GM12872 (cell line): ENCODE data around the gene GNAO1.

Source experiments
- TF ChIP-seq, protein P1 (sequence below): IDR thresholded peaks from 3 replicates; pipeline ENCODE4 v1.5.1; 2011; ENCODE audit warnings: low read depth, mild to moderate bottlenecking, low read length, moderate library complexity; ENCODE audit not compliant: insufficient read depth

The GNAO1 gene

DNA sequence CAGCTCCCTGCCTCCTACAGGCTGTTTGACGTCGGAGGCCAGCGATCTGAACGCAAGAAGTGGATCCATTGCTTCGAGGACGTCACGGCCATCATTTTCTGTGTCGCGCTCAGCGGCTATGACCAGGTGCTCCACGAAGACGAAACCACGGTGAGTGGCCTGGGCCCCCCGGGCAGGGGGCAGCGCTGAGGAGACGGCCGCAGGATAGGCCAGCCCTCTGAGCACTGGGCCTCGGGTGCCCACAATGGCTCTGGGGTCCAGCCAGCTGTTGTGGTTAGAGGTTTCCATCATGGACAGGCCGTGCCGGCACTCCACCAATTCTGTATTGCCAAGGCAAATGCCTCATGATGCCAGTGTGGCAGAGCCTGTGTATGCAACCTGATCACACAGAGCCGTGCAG is 145.4 kb downstream of the GNAO1 start:
- TF ChIP-seq, protein P1, sequence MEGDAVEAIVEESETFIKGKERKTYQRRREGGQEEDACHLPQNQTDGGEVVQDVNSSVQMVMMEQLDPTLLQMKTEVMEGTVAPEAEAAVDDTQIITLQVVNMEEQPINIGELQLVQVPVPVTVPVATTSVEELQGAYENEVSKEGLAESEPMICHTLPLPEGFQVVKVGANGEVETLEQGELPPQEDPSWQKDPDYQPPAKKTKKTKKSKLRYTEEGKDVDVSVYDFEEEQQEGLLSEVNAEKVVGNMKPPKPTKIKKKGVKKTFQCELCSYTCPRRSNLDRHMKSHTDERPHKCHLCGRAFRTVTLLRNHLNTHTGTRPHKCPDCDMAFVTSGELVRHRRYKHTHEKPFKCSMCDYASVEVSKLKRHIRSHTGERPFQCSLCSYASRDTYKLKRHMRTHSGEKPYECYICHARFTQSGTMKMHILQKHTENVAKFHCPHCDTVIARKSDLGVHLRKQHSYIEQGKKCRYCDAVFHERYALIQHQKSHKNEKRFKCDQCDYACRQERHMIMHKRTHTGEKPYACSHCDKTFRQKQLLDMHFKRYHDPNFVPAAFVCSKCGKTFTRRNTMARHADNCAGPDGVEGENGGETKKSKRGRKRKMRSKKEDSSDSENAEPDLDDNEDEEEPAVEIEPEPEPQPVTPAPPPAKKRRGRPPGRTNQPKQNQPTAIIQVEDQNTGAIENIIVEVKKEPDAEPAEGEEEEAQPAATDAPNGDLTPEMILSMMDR = no peak

DNA sequence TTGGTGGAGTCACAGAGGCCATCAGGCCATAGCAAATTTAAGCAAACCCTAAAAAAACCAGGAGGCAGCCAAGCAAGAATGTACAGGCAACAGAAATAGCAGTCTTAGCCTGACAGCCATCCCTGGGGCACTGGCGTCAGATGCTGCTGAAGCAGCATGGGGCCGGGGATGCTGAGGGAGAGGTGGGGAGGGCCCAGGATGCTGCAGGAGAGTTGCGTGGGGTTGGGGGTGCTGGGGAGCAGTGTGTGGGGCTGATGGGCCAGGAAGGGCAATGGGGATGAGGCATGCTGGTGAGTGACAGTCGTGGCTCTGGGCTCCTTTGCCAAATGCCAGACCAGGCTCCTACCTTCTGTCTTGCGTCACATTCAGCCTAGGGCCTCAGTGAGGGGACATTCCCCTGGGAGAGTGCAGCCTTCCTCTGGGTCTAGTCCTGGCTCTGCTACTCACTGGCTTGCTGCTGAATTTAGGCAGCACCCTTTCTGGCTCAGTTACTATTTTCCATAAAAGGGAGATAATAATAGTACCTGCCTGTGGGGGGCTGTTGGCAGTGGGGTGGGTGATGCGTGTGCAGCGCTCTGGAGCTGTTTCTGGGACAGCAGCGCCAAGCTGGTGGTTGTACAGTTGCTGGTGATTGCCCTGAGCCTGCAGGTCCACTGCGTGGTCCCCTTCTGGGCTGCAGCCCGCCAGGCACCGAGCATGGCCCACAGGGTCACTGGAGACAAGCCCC is 146.0 kb downstream of the GNAO1 start:
- TF ChIP-seq, protein P1 = no peak

DNA sequence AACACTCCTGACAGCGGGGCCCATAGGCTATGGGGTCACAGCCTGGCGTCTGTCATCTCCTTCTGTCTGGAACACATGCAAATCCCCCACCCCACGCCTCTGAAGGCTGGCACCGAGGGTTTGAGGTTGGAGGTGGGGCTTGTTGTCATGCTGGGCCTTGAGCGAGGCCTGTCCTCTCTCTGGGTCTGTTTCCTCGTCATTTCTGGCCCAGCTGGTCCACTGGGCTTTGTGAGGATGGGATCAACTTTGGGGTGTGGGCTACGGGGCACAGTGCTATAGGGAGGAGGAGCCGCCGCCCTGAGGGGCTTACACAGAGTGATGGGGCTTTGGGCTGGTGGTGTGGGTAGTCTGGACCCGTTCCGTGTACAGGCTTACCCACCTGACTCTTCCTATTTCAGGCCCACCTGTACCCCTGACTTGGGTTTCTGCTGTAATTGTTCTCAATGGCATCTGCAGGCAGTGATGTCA is 146.6 kb downstream of the GNAO1 start:
- TF ChIP-seq, protein P1 = no peak

DNA sequence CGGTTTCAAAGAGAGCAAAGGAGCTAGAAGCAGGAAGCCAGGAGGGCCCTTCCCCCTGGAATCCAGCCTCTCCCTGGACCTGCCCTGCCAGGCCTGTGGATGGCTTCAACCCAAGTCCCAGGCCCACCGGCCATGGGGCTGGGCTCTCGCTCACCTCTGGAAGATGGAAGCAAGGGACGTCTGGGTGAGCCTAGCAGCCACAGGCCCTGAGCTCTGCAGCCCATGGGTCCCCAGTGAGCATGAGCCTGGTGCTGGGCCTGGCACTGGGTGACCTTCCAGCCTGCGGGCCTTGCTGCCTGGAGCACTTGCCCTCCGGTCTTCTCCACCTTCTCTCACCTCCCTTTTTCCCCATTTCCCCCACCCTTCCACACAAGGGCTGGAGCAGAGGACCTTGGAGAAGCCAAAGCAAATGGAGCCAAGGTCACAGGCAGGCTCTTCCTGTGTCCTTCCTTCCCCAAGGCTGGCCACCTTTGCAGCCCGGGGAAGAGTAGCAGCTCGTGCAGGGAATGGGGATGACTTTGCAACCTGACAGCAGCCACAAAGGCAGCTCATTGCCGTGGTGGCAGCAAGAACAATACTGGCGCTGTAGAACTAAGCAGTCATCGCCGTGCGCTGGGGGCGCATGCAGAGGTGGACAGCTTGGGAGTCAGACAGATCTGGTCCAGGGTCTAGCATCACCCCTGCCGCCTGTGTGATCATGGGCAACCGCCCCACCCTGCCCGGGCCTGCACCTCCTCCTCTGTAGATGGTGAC is 147.5 kb downstream of the GNAO1 start:
- TF ChIP-seq, protein P1 = no peak

DNA sequence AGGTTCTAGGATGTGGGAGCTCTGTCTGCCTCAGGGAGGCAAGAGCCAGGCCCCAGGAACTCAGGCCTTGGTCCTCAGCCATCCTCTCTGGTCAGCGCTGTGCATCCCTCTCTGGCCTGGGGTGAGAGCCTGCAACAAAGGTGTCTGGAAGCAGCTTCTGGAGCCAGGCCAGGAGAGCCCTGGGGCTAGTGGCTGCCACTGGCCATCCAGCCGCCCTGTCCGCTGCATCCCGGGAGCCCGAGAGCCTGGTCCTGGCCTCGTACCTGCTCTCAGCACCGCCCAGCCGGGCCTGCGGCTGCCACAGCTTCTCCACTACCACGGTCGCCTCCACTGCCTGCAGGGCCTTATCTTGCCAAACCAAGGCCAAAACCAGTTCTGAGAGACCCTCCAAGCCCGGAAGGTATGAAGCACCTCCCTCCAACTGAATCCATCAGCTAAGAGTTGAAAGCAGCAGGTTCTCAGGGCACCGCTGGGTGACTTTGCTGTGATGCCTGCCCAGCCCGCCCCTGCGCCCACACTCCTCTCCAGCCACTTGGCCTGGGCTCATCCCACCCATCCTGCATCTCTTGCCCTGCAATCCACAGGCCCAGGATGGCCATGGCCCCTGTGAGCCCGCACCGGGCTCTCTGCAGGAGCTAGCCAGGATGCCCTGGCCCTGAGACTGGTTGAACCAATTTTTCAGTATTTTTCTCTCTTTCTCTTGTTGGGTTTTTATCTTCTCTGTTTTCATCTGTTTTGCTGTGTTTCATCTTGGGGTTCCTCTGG is 148.3 kb downstream of the GNAO1 start:
- TF ChIP-seq, protein P1 = no peak

DNA sequence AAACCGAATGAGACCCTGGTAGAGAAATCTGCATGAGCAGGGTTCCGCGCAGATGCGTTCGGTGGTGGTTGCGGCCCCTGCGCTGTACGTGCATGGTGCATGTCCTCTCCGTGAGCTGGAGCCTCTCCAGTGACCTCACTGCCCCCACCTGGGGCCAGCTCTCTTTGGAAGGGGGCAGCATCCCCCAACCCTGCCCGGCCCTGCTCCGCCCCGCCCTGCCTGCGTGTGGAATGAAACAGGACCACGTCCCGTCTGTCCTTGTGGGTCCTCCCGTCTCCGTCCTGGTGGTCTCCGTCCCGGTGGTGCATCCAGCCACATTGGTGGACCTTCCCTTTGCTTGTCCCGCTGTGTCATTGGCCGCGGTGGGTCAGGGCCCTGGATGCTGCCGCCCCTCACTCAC is 149.1 kb downstream of the GNAO1 start:
- TF ChIP-seq, protein P1 = no peak

DNA sequence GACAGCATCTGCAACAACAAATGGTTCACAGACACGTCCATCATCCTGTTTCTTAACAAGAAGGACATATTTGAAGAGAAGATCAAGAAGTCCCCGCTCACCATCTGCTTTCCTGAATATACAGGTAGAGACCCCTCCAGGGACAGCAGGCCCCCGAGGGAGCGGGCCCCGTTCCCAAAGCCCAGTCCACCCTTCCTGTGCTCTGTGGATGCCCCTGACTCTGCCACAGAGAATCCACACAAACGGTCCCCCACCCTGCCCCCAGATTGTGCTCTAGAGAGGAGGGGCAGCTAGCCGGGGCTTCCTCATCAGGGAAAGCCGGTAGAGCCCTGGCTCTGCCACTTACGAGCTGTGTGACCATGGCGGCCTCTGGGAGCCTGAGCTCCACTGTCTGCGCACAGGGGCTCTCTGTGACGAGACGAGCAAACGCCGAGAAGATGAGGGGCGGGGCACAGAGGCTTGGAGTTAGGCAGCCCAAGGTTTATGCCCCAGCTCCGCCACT is 149.6 kb downstream of the GNAO1 start:
- TF ChIP-seq, protein P1 = no peak
